ELF-1 (cell line): Measurements from ENCODE around the gene LIN7B.
A peak's percentile ranks its signal among the peaks of the same experiment; 100 is the strongest.

ENCODE experiments used
- DNase-seq: peaks from one replicate; pipeline ENCODE4 v3.0.0-alpha.2; 2016; ENCODE audit warnings: low read depth, low spot score

LIN7B gene

GRCh38 chr19:49094505-49095482 lies 19.4 kb upstream of the LIN7B start:
- no peak for DNase-seq

GRCh38 chr19:49097453-49098288 lies 16.5 kb upstream of the LIN7B start:
- DNase-seq, result peak; percentile 96

DNA sequence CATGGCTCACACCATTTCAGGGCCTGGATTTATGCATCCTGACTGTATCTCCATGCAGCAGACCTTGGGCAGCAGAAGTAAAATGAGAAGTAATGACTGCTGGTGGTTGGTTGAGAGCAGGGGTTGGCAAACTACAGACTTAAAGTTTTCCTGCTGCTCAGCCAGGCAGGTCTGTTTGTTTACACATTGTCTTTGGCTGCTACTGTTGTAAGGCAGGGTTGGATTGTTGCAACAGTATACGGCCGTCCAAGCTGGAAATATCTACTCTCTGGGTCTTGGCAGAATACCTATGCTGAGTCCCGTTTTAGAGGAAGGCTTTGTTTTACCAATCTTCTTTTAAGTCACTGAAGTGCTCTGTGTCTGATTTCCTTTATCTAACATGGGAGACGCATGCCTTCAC lies 15.4 kb upstream of the LIN7B start:
- DNase-seq, result no peak

GRCh38 chr19:49101160-49101559 lies 13.0 kb upstream of the LIN7B start:
- DNase-seq, result peak; percentile 29

DNA sequence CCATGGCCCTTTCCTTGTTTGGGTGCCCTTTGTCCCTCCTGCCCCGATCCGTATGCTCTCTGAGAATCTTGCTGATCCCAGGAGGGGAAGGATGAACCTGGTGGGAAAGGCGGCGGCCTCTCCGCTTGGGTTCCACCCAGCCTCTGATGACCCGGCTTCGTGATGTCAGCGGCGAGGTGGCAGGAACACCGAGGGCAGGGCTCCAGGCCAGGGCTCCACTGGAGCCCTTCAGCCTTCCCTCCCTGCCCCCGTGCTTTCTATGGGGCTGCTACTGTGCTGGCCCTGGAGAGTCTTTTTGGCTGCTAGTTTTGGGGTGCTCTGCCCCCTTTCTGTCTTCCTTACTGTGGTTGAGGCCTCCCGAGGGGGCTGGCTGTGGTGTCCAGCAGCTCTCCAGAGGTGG lies 11.9 kb upstream of the LIN7B start:
- DNase-seq, result no peak

DNA sequence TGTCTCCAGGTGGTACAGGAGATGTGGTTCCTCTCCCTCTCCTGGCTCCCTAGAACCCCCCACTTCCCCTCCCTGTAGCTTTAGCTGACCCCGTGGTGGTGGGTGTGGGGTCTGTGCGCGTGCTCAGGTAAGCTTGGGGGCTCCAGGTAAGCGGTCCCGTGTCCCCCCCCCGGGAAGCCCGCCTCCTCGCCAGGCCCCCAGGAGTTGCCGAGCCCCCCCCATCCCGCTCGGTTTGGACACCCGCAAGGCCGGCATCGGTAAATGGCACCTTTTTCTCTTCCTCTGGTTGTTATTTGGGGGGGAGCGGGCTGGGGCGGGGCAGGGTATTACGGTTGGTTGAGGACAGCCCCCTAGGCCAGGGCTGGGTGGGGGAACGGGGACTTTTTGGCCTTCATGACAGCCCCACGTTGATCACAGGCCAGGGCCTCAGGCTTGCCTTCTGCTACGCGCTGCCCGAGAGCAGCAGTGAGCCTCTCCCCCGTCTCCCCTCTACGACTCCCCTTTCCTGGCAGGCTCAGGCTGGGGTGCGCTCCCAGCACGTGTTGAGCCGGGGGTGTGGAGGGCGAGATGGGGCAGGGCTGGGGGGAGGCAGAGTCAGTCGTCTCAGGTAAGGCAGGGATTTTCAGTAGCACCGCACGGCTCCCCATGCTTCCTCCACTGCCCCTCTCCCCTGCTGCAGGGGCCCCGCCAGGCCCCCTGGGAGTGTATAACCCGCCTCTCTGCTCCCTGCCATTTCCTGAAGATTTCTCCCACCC lies 10.7 kb upstream of the LIN7B start:
- no peak for DNase-seq

DNA sequence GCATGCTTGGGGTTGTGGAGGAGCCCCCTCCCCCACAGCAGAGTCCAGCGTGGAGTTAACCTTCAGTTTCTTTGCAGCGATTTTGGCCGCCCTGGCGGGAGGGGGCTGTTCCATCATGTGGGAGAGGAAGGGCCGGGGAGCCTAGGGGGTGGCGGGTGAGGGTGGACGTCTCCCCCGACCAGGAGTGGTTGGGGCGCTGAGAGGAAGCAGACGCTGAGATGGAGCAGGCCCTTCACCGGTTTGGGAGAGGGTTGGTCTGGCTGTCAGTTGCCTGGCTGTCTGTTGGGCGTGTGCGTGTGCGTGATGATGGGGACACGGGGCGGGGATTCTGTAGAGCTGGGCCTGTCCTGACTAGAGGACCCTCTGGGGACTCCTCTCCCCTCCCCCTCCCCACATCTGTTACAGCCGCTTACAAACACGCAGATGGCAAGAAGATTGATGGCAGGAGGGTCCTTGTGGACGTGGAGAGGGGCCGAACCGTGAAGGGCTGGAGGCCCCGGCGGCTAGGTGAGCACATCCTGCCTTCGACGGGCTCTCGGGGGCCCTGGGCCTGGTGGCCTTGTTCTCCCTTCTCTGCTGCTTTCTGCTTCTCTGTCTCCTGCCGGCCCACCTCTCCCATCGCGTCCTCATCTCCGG lies 9.8 kb upstream of the LIN7B start:
- DNase-seq, result no peak

DNA sequence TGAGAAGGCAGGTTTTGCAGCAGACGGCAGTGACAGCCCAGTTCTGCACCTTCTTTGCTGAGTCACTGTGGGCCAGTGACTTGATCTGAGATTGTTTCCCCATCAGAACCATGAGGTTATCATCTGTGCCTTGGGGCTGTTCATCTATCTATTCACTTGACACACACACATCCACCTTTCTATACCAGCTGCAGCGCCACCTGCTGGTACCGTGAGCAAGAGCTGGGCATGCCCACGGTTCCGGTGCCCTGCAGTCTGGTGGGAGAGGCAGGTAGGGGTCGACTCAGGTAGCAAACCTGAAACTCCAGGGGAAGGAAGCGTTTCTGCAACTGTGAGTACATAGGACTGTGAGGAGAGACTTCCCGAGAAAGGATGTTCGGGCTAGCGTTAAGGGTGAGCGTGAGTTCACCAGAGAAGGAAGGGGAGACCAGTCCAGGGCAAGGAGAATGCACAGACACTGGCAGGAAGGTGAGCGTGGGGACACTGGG lies 7.5 kb upstream of the LIN7B start:
- peak; percentile 81 for DNase-seq

- no peak for DNase-seq
Observed at GRCh38 chr19:49107625-49108459, 6.3 kb upstream of the LIN7B start.

GRCh38 chr19:49109051-49109450 lies 5.1 kb upstream of the LIN7B start:
- DNase-seq, result no peak

DNA sequence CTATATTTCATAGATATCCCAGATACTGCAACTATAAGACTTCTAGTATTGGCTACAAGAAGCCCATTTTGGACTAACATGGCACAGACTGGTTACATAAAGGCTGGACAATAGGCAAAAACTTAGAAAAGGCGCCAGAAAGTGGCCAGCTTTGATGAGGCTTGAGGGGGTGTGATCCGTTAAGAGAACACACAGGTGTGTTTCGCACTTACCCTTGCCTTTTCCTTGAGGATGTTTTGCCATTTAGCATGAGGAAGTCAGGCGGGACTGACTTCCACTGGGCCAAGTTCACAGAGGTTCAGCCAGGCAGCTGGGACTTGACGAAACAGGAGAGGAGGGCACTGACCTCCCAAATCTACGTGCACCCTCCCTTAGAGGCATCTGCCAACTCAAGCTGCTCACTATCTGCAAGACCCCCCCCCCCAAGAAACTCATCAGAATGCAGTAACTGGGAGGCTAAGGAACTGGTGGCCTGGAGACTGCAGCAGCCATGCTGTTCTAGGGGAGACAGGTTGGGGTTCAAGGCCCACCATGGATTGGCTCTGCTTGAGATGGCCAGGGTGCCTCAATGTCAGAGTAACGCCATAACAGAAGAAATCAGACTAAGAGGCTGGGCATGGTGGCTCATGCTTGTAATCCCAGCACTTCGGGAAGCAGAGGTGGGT lies 4.5 kb upstream of the LIN7B start:
- no peak for DNase-seq

- DNase-seq, result no peak
Observed at GRCh38 chr19:49110567-49110966, 3.6 kb upstream of the LIN7B start.

GRCh38 chr19:49111218-49111998 lies 2.8 kb upstream of the LIN7B start:
- no peak for DNase-seq

DNA sequence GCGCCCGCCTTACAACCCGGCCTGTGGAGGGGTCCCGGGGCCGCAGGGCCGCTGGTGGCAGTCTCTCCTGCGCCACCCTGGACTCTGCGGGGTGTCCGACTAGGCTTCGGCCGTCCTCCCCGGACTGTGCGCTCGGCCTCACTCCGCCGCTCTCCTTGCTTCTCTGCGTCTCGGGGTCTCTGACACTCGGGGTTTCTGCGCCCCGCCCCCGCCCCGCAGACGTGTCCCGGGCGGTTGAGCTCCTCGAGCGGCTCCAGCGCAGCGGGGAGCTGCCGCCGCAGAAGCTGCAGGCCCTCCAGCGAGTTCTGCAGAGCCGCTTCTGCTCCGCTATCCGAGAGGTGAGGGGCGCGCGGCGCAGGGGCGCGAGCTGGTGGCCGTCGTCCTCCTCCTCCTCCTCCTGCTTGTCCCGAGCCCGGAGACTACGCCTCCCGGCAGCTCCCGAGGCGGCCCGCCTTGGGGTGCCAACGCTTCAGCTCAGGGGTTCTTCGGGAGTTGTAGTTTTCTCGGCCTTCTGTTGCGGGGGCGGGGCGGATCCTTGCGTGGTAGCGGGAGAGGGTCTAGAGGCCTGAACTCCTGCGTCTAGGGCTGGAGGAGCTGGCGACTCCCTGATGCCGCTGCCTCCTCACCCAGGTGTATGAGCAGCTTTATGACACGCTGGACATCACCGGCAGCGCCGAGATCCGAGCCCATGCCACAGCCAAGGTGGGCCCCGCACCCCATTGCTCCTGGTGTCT lies 627 bp downstream of the LIN7B start:
- peak; percentile 78 for DNase-seq

GRCh38 chr19:49116544-49116943 lies 2.4 kb downstream of the LIN7B start:
- no peak for DNase-seq

DNA sequence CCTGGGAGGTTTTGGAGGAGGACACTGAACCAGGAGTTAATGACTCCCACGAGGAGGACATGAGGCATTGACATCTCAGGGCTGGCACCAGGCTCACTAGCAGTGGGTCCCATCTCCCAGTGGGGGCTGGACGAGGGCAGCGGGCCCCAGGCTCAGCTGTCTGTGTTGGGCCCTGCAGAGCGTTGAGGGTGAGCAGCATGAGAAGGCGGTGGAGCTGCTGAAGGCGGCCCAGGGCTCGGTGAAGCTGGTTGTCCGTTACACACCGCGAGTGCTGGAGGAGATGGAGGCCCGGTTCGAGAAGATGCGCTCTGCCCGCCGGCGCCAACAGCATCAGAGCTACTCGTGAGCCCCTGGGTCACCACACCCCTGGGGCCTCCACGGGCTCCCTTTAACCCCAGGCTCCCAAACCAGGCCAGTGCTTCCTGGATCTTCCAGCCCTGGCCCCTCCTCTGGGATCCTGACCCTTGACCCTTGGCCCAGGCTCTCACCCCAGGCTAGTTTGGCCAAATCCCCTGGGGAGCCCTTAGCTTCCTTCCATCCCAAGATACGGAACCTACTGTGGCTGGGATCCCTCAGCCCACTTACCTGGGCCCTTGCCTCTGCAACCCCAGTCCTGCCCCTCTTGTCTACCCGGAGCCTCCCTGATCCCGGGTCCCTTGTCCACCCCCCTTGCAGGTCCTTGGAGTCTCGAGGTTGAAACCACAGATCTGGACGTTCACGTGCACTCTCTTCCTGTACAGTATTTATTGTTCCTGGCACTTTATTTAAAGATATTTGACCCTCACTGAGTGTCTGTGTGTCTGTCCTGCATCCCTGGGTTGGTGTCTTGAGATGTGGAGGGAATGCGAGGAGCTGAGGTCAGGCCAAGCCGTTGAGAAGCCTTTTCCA lies 3.8 kb downstream of the LIN7B start:
- DNase-seq, result peak; percentile 20
